HG03354 (cell line): Measurements from ENCODE around the gene KCNC2.
A peak's percentile ranks its signal among the peaks of the same experiment; 100 is the strongest.

Experiments
- ATAC-seq: cut with Tn5 transposase; IDR thresholded peaks from one replicate; pipeline ENCODE4 v1.9.1; 2021; ENCODE audit warnings: mild to moderate bottlenecking; ENCODE audit not compliant: unreplicated experiment, poor library complexity, severe bottlenecking

The KCNC2 gene

GRCh38 chr12:75170640-75171185, 38.9 kb downstream of the KCNC2 start:
- peak; percentile 50 for ATAC-seq

- no peak for ATAC-seq
These were observed 46.8 kb downstream of the KCNC2 start for GRCh38 chr12:75162845-75163244.

GRCh38 chr12:75161488-75161887, 48.2 kb downstream of the KCNC2 start:
- ATAC-seq = no peak

GRCh38 chr12:75157385-75157784, 52.3 kb downstream of the KCNC2 start:
- no peak for ATAC-seq

GRCh38 chr12:75155962-75156361, 53.7 kb downstream of the KCNC2 start:
- ATAC-seq = no peak

- ATAC-seq = no peak
These were observed 55.3 kb downstream of the KCNC2 start for GRCh38 chr12:75154388-75154787.

- ATAC-seq = no peak
These were observed 70.4 kb downstream of the KCNC2 start for GRCh38 chr12:75139196-75139595.

GRCh38 chr12:75137896-75138295, 71.7 kb downstream of the KCNC2 start:
- no peak for ATAC-seq

GRCh38 chr12:75135026-75135425, 74.6 kb downstream of the KCNC2 start:
- ATAC-seq = no peak

- ATAC-seq = no peak
These were observed 78.8 kb downstream of the KCNC2 start for GRCh38 chr12:75130811-75131210.

GRCh38 chr12:75129275-75129674, 80.4 kb downstream of the KCNC2 start:
- no peak for ATAC-seq

GRCh38 chr12:75121036-75121705, 88.5 kb downstream of the KCNC2 start:
- ATAC-seq = no peak

- ATAC-seq = no peak
These were observed 89.3 kb downstream of the KCNC2 start for GRCh38 chr12:75120311-75120711.

GRCh38 chr12:75116646-75117198, 92.9 kb downstream of the KCNC2 start:
- no peak for ATAC-seq

GRCh38 chr12:75115748-75116147, 93.9 kb downstream of the KCNC2 start:
- ATAC-seq = no peak

- ATAC-seq = no peak
These were observed 105.8 kb downstream of the KCNC2 start for GRCh38 chr12:75103822-75104221.

- no peak for ATAC-seq
These were observed 107.9 kb downstream of the KCNC2 start for GRCh38 chr12:75101781-75102180.

- ATAC-seq = no peak
These were observed 110.4 kb downstream of the KCNC2 start for GRCh38 chr12:75099210-75099609.

- no peak for ATAC-seq
These were observed 112.6 kb downstream of the KCNC2 start for GRCh38 chr12:75097003-75097402.

GRCh38 chr12:75087654-75088053, 122.0 kb downstream of the KCNC2 start:
- no peak for ATAC-seq
